ENCODE results near the gene HMG20A.
"Not testable (repeated sequence)": the region's sequence is repeated elsewhere in the genome, so short reads cannot be mapped to it uniquely, and the experiment has no call there.

Gene HMG20A

GRCh38 chr15:77409259-77410156 is 11.2 kb upstream of the HMG20A start:
- no peak for DNase-seq

- not testable (repeated sequence) for DNase-seq
Observed at GRCh38 chr15:77410157-77410500, 10.6 kb upstream of the HMG20A start.

DNA sequence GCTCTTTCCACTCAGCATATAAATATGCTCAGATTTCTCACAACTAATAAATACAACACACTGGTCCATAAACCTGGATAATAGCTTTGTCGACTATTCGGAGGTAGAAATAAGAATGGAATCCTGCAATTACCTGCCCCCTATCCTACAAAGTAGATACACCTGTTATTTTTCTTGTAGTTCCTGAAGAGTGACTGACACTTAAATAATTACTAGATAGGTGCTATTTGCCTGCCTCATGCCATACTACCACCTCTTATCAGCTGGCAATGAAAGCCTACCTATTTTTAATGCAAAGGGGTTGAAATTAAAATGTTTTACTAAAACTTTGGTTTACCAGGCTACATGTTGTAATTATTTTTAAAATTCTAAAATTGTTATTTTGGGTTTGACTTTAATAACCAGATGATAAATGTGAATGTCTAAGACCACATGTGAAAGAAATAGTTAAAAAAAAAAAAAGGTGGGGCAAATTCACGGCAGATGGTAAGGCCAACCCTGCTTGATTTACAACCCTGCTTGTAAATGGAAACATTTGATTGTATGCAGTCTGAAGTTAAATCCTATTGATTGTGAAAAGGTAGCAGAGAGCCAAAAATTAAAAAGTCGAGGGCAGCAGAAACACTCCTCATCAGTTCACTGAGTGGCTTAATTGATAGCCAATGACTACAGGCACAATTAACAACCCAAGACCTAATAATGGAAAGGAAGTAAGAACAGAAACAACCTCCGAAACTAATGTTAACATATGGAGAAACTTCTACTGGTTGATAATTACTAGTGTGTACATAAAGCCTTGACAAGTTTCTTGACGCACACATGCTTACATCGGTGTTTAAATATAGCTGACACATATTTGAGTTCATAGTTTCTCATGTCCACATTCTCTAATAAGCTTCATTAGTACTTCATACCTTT is 9.7 kb upstream of the HMG20A start:
- DNase-seq = no peak

DNA sequence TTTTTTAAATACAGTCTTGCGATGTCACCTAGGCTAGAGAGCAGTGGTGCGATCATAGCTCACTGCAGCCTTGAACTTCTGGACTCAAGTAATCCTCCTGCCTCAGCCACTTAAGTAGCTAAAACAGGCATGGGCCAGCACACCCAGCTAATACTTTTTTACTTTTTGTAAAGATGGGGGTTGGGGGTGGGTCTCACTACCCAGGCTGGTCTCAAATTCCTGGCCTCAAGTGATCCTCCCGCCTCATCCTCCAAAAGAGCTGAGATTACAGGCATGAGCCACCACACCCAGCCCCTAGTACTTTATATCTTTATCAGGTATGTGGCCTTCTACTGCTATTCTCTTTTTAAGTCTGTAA is 9.1 kb upstream of the HMG20A start:
- DNase-seq = no peak

DNA sequence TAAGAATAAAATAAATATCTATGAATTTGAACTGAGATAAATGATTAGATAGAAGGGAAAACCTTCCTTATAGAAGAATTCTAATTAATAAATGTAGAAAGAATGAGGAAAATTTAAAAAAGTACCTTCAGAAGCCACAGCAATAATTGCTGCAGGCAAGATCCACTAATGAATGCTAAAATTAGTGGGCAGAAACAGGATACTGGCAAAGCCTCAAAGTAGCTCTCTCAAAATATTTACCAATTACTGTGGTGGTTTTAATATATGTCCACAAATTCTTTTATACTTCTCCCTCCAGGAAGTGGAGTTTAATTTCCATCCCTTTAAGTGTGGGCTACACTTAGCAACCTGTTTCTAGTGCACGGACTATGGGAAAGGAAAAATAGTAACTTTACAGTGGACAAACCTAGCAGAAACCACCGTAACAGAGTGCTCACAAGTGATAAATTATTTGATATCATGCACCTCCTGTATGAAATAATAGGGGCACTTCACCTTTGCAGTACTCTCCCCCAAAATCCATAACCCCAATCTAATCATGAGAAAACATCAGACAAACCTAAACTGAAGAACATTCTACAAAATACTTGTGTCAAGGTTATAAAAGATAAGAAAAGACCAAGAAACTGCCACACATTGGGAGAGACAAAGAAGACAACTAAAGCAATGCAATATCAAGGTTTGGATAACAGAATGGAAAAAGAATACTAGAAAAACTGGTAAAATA is 7.6 kb upstream of the HMG20A start:
- DNase-seq = no peak

DNA sequence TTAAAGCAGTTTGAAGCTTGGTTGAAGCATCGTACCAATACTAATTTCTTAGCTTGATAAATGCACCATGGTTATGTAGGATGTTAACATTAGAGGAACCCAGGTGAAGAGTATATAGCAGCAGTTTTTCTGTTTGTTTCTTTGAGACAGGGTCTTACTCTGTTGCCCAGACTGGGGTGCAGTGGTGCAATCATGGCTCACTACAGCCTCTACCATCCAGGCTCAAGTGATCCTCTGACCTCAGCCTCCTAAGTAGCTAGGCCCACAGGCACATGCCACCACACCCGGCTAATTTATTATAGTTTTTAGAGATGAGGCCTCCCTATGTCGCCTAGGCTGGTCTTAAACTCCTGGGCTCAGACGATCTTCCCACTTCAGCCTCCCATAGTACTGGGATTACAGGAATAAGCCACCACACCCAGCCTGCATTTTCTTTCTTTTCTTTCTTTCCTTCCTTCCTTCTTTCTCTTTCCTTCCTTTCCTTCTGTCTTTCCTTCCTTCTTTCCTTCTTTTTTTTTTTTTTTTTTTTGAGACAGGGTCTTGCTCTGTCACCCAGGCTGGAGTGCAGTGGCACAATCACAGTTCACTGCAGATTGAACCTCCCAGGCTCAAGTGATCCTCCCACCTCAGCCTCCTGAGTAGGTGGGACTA is 6.9 kb upstream of the HMG20A start:
- DNase-seq = no peak

DNA sequence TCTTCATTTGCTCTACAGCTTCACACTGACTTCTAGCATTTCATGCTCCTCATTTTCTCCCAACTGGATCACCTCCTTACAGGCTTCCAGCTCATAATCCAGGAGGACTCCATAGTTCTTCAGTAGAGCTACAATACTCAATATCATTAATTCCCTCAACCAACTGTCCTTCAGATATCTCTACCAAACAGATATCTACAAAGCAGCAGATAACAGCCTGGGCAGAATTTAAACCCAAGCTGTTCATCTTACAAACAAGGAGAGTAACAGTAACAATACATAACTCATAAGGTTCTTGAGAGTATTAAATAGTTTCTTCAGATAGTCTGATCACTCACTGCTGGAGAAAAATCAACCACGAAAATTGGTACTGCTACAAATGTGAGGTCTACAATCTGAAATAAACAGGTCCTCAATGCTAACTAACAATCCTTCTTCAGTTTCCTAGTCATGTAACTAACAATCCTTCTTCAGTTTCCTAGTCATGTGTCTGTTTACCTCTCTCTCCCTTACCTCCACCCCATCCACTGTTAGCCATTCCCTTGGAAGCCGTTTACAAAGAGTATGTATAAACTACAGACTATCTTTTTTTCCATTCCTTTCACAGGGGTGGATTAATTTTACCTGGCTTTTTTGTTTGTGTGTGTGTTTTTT is 5.8 kb upstream of the HMG20A start:
- DNase-seq = no peak

DNA sequence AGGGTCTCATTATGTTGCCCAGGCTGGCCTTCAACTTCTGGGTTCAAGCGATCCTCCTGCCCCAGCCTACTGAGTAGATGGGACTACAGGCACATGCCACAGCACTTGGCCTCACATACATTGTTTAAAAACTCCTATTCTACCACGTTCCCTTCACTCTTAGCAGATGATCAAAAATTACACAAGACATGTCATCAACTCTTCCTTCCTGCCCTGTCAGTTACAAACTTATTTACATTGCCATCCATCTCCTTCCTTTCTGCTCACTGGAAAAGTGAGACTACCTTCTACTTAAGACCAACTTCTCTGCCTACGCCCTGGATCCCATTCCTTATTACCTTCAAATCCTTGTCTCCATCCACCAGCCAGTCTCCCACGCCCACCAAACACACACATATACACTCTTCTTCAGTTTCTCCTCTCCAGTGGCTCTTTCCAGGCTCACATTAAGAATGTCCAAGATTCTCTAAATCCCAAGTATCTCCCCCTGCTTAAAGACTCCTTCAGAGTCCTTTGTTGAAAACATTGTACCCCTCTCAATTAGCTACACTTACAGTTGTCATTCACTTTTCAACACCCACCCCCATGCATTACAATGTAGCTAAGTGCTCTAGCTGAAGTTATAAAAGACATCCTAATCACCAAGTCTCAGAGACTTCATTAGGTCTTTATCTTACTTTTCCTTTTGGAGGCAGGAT is 5.1 kb upstream of the HMG20A start:
- DNase-seq = no peak

DNA sequence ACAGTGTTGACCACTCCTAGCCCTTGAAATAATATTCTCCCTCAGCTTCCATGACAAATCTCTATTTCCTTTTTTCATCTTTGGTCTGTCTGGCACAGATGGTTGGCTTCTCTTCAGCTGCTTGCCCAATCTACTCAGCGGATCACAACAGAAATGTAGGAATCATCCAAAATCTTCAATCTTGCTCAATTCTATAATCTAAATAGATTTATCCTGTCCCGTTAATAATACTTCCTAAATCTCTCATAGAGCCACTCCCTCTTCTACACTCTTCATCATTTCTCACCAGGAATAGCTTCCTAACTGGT is 4.6 kb upstream of the HMG20A start:
- no peak for DNase-seq

DNA sequence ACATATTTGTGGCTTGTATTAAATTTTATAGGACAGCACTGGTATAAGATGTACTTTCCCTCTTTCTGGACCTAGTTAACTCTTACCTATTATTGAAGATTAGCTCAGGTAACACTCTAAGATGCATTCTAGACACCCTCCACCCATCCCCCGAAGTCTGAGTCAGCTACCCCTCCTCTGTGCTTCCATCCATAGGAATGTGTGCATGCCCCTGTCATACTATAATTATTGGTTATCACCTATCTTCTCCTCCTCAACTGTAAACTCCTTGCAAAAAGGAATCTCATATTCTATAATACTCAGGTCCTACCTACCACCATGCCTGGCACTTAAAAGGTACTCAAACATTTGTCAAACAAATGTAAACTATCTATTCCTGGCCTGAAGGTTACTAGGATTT is 3.7 kb upstream of the HMG20A start:
- no peak for DNase-seq

DNA sequence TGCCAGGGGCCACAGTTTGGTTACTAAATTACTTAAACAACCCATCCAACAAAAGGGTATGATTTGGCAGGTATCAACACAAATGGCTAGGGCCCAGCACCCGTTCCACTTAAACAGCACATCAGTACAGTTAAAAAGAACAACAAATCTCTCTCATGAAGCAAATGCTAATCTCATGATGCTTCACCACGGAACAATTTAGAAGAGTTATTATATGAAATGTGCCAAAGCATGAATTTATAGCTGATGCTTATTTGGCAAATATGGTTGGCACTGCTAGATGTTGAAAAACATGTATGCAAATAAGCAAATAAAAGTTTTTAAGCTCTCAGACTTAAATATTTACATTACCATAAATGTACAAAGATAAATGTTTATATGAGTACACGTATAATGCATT is 3.1 kb upstream of the HMG20A start:
- DNase-seq = no peak

- no peak for DNase-seq
Observed at GRCh38 chr15:77418391-77418965, 2.2 kb upstream of the HMG20A start.

- peak; percentile 57 for DNase-seq
Observed at GRCh38 chr15:77418966-77419835, 1.5 kb upstream of the HMG20A start.

- DNase-seq = peak; percentile 100
Observed at GRCh38 chr15:77419836-77420609, 665 bp upstream of the HMG20A start, which contains the start of gene PEAK1. PEAK1 (minus strand) TSS chr15:77420104; CDS start chr15:77181926, 238,178 bp downstream.

GRCh38 chr15:77421370-77421700 is 647 bp downstream of the HMG20A start:
- no peak for DNase-seq

DNA sequence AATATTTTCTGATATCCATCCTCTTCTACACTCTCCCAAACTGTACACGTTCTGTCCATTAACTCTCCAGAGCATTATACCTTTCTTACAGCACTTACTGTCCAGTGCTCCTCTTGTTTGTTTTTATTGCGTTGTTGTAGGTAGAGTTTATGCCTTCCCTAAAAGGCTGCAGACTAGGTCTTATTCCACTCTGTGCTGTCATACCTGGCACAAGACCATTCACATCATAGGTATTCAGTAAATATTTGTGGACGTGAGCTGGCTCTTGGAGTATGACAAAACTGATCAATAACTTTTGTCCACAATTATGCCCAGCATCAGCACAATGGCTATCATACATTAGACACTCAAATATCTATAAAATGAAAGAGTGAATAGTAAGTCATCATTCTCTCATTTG is 4.4 kb downstream of the HMG20A start:
- DNase-seq = no peak

GRCh38 chr15:77426377-77426776 is 5.7 kb downstream of the HMG20A start:
- no peak for DNase-seq

GRCh38 chr15:77426871-77427270 is 6.2 kb downstream of the HMG20A start:
- DNase-seq = no peak

DNA sequence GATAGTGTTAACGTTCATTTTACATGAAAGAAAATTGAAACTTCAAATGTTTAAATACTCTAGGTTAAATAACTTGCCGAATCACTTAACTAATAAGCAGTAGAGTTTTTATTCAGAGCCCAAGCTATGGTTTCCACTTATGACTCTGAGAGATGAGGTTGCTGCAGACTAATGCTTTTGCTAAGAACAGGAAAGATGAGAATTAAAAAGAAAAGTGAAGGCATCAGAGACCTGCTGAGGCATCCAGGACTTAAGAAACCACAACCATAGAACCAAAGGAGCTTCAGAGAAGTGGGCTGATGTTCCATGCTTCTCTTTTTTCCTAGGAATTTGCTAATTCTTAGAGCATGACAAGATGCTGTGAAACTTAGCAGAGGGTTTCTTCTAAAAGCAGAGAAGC is 9.5 kb downstream of the HMG20A start:
- no peak for DNase-seq

GRCh38 chr15:77430652-77431051 is 10.0 kb downstream of the HMG20A start:
- no peak for DNase-seq

Data from stimulated activated CD4-positive, alpha-beta T cell treated with anti-CD3 and anti-CD28 coated beads, Interleukin-4, amount 100 ng/mL, for 24 hours (primary cell).